H1 (cell line): ENCODE measurements around the gene TMEM178B. TPM values are rescaled to one million over a fixed set of nuclear protein-coding genes. Genes with fewer than 3 reads are reported as not detected.

Experiments
- BACH1 ChIP-seq: IDR thresholded peaks from 2 replicates; pipeline ENCODE4 v1.6.1; 2012; ENCODE audit warnings: low read length, improper control_type of control experiment
- E2F6 ChIP-seq: IDR thresholded peaks from 2 replicates; pipeline ENCODE4 v1.6.1; 2012; ENCODE audit warnings: inconsistent platforms
- PHF8 ChIP-seq: fragments of 200-600 bp; sonication (generic); conservative IDR thresholded peaks from 2 replicates; pipeline ENCODE4 v1.7.1; 2012; ENCODE audit warnings: low read depth, mild to moderate bottlenecking, inconsistent platforms, low read length, moderate library complexity
- SP4 ChIP-seq: IDR thresholded peaks from 2 replicates; pipeline ENCODE4 v1.6.1; 2012; ENCODE audit warnings: low read length, inconsistent platforms
- polyA plus RNA-seq, 7 experiments: library from polyadenylated mRNA; depleted of rRNA in 3 of 7; stranded (reverse) in 5 of 7; unstranded in 2 of 7; fragments of >200 nt in 5 of 7; fragments of 200-250 nt in 2 of 7; gene quantifications; 1 replicate in 5 of 7; 2 replicates in 1 of 7; 4 replicates in 1 of 7; pipeline versions ENCODE4 v1.2.1 to v1.2.3, GENCODE V29; 2011 to 2013; ENCODE audit warnings: missing spikeins in 2 of 7, mixed read lengths in 2 of 7
- total RNA-seq: library from RNA; stranded (reverse); fragmentation: NEBNext Ultra II Directional; extraction: Animal tissue kit (Norgen Biotek cat#: 25700); gene quantifications from 2 replicates; pipeline ENCODE4 v1.2.1, GENCODE V29; 2021

The TMEM178B gene
- total and polyA plus RNA-seq, 2 of the 8 experiments (the other 6 are each of a cell fraction or from before 2014, with no cell fraction given) = 5.3 to 18.1 TPM

GRCh38 chr7:141202535-141202934 lies 128.7 kb downstream of the TMEM178B start (continued):
- TF ChIP-seq E2F6 (no peak), BACH1 (no peak), SP4 (no peak), PHF8 (no peak)
- TF ChIP-seq, all 59 proteins: peak for 0
